ENCODE results near the gene NEURL3. TPM values are rescaled to one million over a fixed set of nuclear protein-coding genes. Genes with fewer than 3 reads are reported as not detected.

NEURL3 gene
- total and polyA plus RNA-seq, 2 of the 4 experiments (the other 2 are of a cell fraction): not detected

GRCh38 chr2:96485751-96486651 is 19.2 kb downstream of the NEURL3 start:
- peak overlapping the region; percentile 0; the same call in 1 of the 2 replicates for H3K4me3 ChIP-seq (ENCODE audit: insufficient read depth, low read depth, low read length)
- H2AK5ac ChIP-seq (ENCODE audit: low read depth, low read length): no peak overlapping the region
- peak overlapping the region; percentile 8 for H3K4me2 ChIP-seq (ENCODE audit: low read depth, low read length)
- 23% methylated on average over 15 of the region's 33 CpGs; no CpG with 5 or more reads in 1 of the 2 experiments for WGBS, 2 experiments (ENCODE audit: extremely low coverage in 2 of 2, insufficient read length in 1 of 2)
- H3K18ac ChIP-seq (ENCODE audit: low read depth, low read length): no peak overlapping the region
- peaks cover 3% of the 10 kb centered on the region; the same call in 1 of the 2 replicates for H3K4me1 ChIP-seq (ENCODE audit: control insufficient read depth, insufficient read depth, low read length)
- peaks cover 2% of the 10 kb centered on the region; the same call in 1 of the 2 replicates for H3K9me3 ChIP-seq (ENCODE audit: control insufficient read depth, insufficient read depth, low read length)
- peak overlapping the region; percentile 42; the same call in 1 of the 2 replicates for H3K9ac ChIP-seq (ENCODE audit: low read depth, low read length)
- TF ChIP-seq BHLHE40 (IDR thresholded peaks at IDR 0.05; ENCODE audit: low read depth, low read length): no peak
- TF ChIP-seq USF2 (IDR thresholded peaks at IDR 0.05; ENCODE audit: low read depth, low read length): no peak
- no peak for TF ChIP-seq MAFK (IDR thresholded peaks at IDR 0.05; ENCODE audit: low read depth, low read length)
- no peak for TF ChIP-seq CHD1 (IDR thresholded peaks at IDR 0.05; ENCODE audit: low read depth, low read length)
- TF ChIP-seq CTCF (conservative IDR thresholded peaks at IDR 0.05; ENCODE audit: low read depth, low read length): no peak
- no peak for TF ChIP-seq MXI1 (IDR thresholded peaks at IDR 0.05; ENCODE audit: borderline replicate concordance, low read depth, low read length)
- TF ChIP-seq RFX5 (IDR thresholded peaks at IDR 0.05; ENCODE audit: low read depth, low read length): no peak
- no peak for TF ChIP-seq RCOR1 (IDR thresholded peaks at IDR 0.05; ENCODE audit: insufficient replicate concordance, low read length)
- TF ChIP-seq FOS (IDR thresholded peaks at IDR 0.05; ENCODE audit: low read depth, low read length): no peak
- TF ChIP-seq CEBPB (IDR thresholded peaks at IDR 0.05; ENCODE audit: low read depth, low read length): no peak
- TF ChIP-seq POLR2A (IDR thresholded peaks at IDR 0.05; ENCODE audit: low read depth, low read length): no peak
- no peak overlapping the region for H3K56ac ChIP-seq (ENCODE audit: extremely low read depth, insufficient read depth, low read length)
- H3K27ac ChIP-seq (ENCODE audit: insufficient read depth, low read length): no peak overlapping the region
- no peak overlapping the region for H2BK20ac ChIP-seq (ENCODE audit: low read depth, low read length)
- H2BK120ac ChIP-seq (ENCODE audit: low read depth, low read length): no peak overlapping the region
- H2AFZ ChIP-seq (replicated peaks; ENCODE audit: low read length, poor library complexity): peak overlapping the region; percentile 89
- H2AK9ac ChIP-seq (replicated peaks; ENCODE audit: low read depth, low read length, poor library complexity): peak overlapping the region; percentile 34
- intact Hi-C loops (cut with micrococcal nuclease) (no loop called here), in situ Hi-C loops (cut with MboI; ENCODE audit: low sequenced_read_pairs) (no loop called here), dilution Hi-C loops (cut with HindIII; ENCODE audit: low sequenced_read_pairs, unreplicated experiment) (no loop called here)
- H3K36me3 ChIP-seq (ENCODE audit: control insufficient read depth, insufficient read depth, low read length): no peaks in the 10 kb centered on the region
- POLR2A ChIA-PET (ENCODE audit: unreplicated experiment): no interaction called here
- H3K79me1 ChIP-seq (ENCODE audit: low read depth in 1 of 2, low read length in 2 of 2): no peaks in the 10 kb centered on the region
- ATAC-seq (ENCODE audit: low read depth) (peak; percentile 97), DNase-seq (peak; percentile 87)
- no peaks in the 10 kb centered on the region for H3K9me1 ChIP-seq (ENCODE audit: insufficient read depth, low read length)
- peak overlapping the region; percentile 6 to 39; a peak in 3 of 4 replicates for H4K8ac ChIP-seq (ENCODE audit: low read depth in 2 of 2, low read length in 2 of 2)
- no peaks in the 10 kb centered on the region; the same call in 1 of the 2 replicates for H3K27me3 ChIP-seq (ENCODE audit: control insufficient read depth, insufficient read depth, low read length)
- CTCF ChIA-PET: no interaction called here
- no peak overlapping the region for H3K14ac ChIP-seq (replicated peaks; ENCODE audit: low read depth, low read length)
- H3K4ac ChIP-seq (ENCODE audit: low read depth, low read length): 0 out of 2 replicates have a peak overlapping the region, but pooled peaks have one; percentile 4
- H4K91ac ChIP-seq (ENCODE audit: insufficient read depth, low read depth, low read length): no peak overlapping the region
- H2BK5ac ChIP-seq (ENCODE audit: low read depth, low read length, poor library complexity, severe bottlenecking): no peak overlapping the region
- H4K5ac ChIP-seq (ENCODE audit: low read depth, low read length): peak overlapping the region; percentile 21; the same call in 1 of the 2 replicates
- H2BK15ac ChIP-seq (ENCODE audit: low read depth, low read length): no peak overlapping the region
- H3K23ac ChIP-seq (ENCODE audit: low read depth, low read length): 0 out of 2 replicates have a peak overlapping the region, but pooled peaks have one; percentile 7
- no peaks in the 10 kb centered on the region for H4K20me1 ChIP-seq (ENCODE audit: insufficient read depth, low read length)
- BruUV-seq (replicated peaks): no TSS peak
